A549 (cell line): ENCODE measurements around the gene SMURF1.

ENCODE experiments used
- EHMT2 ChIP-seq: fragments of 200-600 bp; sonication (generic); IDR thresholded peaks from 2 replicates; pipeline ENCODE4 v1.6.1; 2016; ENCODE audit warnings: antibody characterized with exemption, low read depth, mild to moderate bottlenecking, moderate library complexity
- FOXS1 ChIP-seq: fragments of 250-450 bp; sonication (Bioruptor Pico); IDR thresholded peaks from 2 replicates; pipeline ENCODE4 v1.5.0; 2020; ENCODE audit warnings: mild to moderate bottlenecking, moderate library complexity
- PHF8 ChIP-seq: fragments of 200-600 bp; sonication (generic); IDR thresholded peaks from 2 replicates; pipeline ENCODE4 v1.6.1; 2016; ENCODE audit warnings: low read depth, mild to moderate bottlenecking, antibody characterized with exemption, moderate library complexity, borderline replicate concordance
- POLR2A ChIP-seq: IDR thresholded peaks from 2 replicates; pipeline ENCODE4 v1.6.1; 2012; ENCODE audit warnings: mild to moderate bottlenecking, low read length
- RARB ChIP-seq: fragments of 250-450 bp; sonication (Bioruptor Pico); IDR thresholded peaks from 2 replicates; pipeline ENCODE4 v1.8.0; 2021; ENCODE audit warnings: mild to moderate bottlenecking, moderate library complexity
- SMC3 ChIP-seq: fragments of >200 bp; sonication (Bioruptor Twin); formaldehyde crosslinking; IDR thresholded peaks from 3 replicates; pipeline ENCODE4 v1.6.1; 2018; ENCODE audit warnings: inconsistent platforms
- SREBF2 ChIP-seq: fragments of 450-650 bp; IDR thresholded peaks from 2 replicates; pipeline ENCODE4 v1.6.1; 2014; ENCODE audit warnings: mild to moderate bottlenecking, moderate library complexity
- ZFP36 ChIP-seq: fragments of 450-650 bp; IDR thresholded peaks from 2 replicates; pipeline ENCODE4 v1.6.1; 2014; ENCODE audit warnings: borderline replicate concordance; ENCODE audit not compliant: partially characterized antibody
- TF ChIP-seq, protein P1 (sequence below): fragments of >200 bp; sonication (Bioruptor Twin); formaldehyde crosslinking; IDR thresholded peaks from 3 replicates; pipeline ENCODE4 v1.5.1; 2016
- TF ChIP-seq, protein P2 (sequence below): fragments of 200-600 bp; sonication (generic); IDR thresholded peaks from 2 replicates; pipeline ENCODE4 v1.6.1; 2016; ENCODE audit warnings: antibody characterized with exemption, mild to moderate bottlenecking, moderate library complexity

DNA sequence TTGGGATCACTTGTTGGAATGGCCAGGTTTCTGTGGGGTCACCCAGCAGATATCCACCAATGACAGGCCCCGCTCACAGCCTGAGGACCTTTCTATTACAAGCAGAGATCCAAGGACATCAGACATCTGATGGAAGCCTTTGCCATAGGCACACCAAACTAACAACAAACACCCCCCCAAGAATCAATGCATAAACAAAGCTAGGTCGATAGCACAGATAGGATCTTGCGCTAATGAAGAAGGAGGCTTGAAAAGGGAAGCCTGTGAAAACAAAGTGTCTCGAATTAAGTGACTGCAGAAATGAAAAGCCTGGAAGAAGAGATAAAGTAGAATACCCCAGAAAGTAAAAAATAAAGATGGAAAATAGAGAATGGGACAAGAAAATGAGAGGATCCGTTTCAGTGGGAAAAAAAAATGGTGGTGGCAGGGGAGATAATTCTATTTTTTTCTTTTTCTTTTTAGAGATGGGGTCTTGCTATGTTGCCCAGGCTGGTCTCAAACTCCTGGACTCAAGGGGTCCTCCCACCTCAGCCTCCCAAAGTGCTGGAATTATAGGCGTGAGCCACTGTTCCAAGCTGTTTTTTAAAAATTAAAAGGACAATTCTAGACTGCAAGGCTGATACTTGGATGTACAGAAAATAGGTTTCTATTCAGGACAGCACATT, 26.3 kb upstream of the SMURF1 start:
- TF ChIP-seq EHMT2 (no peak), RARB (CRISPR knock-in tag) (no peak), POLR2A (no peak), FOXS1 (CRISPR knock-in tag) (no peak), SMC3 (no peak), PHF8 (no peak), ZFP36 (no peak), SREBF2 (no peak)
- TF ChIP-seq, protein P1, sequence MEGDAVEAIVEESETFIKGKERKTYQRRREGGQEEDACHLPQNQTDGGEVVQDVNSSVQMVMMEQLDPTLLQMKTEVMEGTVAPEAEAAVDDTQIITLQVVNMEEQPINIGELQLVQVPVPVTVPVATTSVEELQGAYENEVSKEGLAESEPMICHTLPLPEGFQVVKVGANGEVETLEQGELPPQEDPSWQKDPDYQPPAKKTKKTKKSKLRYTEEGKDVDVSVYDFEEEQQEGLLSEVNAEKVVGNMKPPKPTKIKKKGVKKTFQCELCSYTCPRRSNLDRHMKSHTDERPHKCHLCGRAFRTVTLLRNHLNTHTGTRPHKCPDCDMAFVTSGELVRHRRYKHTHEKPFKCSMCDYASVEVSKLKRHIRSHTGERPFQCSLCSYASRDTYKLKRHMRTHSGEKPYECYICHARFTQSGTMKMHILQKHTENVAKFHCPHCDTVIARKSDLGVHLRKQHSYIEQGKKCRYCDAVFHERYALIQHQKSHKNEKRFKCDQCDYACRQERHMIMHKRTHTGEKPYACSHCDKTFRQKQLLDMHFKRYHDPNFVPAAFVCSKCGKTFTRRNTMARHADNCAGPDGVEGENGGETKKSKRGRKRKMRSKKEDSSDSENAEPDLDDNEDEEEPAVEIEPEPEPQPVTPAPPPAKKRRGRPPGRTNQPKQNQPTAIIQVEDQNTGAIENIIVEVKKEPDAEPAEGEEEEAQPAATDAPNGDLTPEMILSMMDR = no peak
- TF ChIP-seq, protein P2, sequence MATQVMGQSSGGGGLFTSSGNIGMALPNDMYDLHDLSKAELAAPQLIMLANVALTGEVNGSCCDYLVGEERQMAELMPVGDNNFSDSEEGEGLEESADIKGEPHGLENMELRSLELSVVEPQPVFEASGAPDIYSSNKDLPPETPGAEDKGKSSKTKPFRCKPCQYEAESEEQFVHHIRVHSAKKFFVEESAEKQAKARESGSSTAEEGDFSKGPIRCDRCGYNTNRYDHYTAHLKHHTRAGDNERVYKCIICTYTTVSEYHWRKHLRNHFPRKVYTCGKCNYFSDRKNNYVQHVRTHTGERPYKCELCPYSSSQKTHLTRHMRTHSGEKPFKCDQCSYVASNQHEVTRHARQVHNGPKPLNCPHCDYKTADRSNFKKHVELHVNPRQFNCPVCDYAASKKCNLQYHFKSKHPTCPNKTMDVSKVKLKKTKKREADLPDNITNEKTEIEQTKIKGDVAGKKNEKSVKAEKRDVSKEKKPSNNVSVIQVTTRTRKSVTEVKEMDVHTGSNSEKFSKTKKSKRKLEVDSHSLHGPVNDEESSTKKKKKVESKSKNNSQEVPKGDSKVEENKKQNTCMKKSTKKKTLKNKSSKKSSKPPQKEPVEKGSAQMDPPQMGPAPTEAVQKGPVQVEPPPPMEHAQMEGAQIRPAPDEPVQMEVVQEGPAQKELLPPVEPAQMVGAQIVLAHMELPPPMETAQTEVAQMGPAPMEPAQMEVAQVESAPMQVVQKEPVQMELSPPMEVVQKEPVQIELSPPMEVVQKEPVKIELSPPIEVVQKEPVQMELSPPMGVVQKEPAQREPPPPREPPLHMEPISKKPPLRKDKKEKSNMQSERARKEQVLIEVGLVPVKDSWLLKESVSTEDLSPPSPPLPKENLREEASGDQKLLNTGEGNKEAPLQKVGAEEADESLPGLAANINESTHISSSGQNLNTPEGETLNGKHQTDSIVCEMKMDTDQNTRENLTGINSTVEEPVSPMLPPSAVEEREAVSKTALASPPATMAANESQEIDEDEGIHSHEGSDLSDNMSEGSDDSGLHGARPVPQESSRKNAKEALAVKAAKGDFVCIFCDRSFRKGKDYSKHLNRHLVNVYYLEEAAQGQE = no peak
